Stimulated activated CD4-positive, alpha-beta T cell treated with anti-CD3 and anti-CD28 coated beads, Interleukin-2, amount 100 ng/mL, for 48 hours (primary cell): ENCODE results near the gene MMP24OS.

ENCODE experiments used
- DNase-seq, 2 donors: peaks; one replicate each; pipeline ENCODE4 v3.0.0-alpha.2; 2020

The MMP24OS gene

GRCh38 chr20:35243986-35244385 lies 33.9 kb downstream of the MMP24OS start:
- DNase-seq: no peak

- DNase-seq: no peak
Observed at GRCh38 chr20:35243317-35243716, 34.6 kb downstream of the MMP24OS start.

GRCh38 chr20:35240811-35241293 lies 37.1 kb downstream of the MMP24OS start:
- no peak for DNase-seq

GRCh38 chr20:35240083-35240810 lies 37.7 kb downstream of the MMP24OS start:
- DNase-seq: no peak

GRCh38 chr20:35238735-35239134 lies 39.2 kb downstream of the MMP24OS start:
- DNase-seq: no peak

GRCh38 chr20:35238170-35238569 lies 39.8 kb downstream of the MMP24OS start:
- DNase-seq: no peak

GRCh38 chr20:35237486-35237885 lies 40.4 kb downstream of the MMP24OS start:
- no peak for DNase-seq

GRCh38 chr20:35235881-35236280 lies 42.0 kb downstream of the MMP24OS start:
- no peak for DNase-seq

GRCh38 chr20:35232575-35232974 lies 45.3 kb downstream of the MMP24OS start:
- no peak for DNase-seq

- peak; percentile 37 to 43 for DNase-seq
Observed at GRCh38 chr20:35226884-35227681, 50.8 kb downstream of the MMP24OS start.
